Heart left ventricle (tissue), 13 donors: Measurements from ENCODE around the gene NKPD1.

Experiments used
- CTCF ChIP-seq, 12 donors: fragments of 200-600 bp; sonication (generic) in 4 of 12; IDR thresholded peaks; one replicate each; pipeline versions ENCODE4 v1.5.0 to v1.8.0; 2018 to 2022; ENCODE audit warnings: antibody characterized with exemption in 12 of 12, mild to moderate bottlenecking in 5 of 12
- POLR2A ChIP-seq, 2 donors: fragments of 450-650 bp; IDR thresholded peaks; one replicate each; pipeline ENCODE4 v1.6.1; 2017; ENCODE audit warnings: antibody characterized with exemption in 2 of 2, mild to moderate bottlenecking in 2 of 2, moderate library complexity in 2 of 2
- donor health status: ischemic (EF 13 %, LVEDD 7.1; RV severe dilation, severe dysfunction).
- donor health status: DM: no; HTN: yes; CAD: no.
- donor health status: DM: no; HTN: no; CAD: no.
- donor health status: ischemic (EF 25% LVEDD 6.9; RV normal size, moderate dysfunction).
- donor health status: ischemic (EF 25% LVEDD 5.7; RV mildly dilated, moderate dysfunction).
- donor health status: ischemic (EF 35%, LVEDD 5.7; RV mildly dilated, moderate dysfunction).
- donor health status: nonischemic (EF 11% LVEDD 7.7; RV severe dilation, severe dysfunction).
- donor health status: DM: yes; HTN: yes; CAD: no.
- donor health status: PGD.
- donor health status: ischemic (EF 29% LVEDD 5.4; RV normal size, mild dysfunction).
- donor health status: nonischemic (EF 23%, LVEDD 6.1; RV moderate dilation, normal function).

DNA sequence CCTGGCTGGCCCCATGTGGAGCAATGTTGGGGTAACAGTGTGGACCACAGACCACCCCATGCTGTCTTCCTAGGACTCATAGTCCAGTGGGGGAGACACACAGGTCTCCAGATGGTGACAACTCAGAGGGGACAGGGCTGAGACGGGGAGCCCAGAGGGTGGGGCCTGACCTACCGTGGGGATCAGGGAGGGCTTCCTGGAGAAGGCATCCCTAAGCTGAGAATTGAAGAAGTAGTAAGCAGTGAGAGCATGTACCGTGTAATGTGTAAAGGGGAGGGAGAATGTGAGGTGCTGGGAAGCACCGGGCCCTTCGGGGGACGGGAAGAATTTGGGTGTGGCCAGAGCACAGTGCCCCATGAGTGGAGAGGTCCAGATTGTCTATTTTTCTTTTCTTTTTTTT, 36.8 kb downstream of the NKPD1 start:
- no peak for TF ChIP-seq CTCF (IDR thresholded peaks at IDR 0.05)
- TF ChIP-seq POLR2A (IDR thresholded peaks at IDR 0.05), result no peak
